K562 (cell line): ENCODE measurements around the gene NR5A1. TPM values are rescaled to one million over a fixed set of nuclear protein-coding genes. Genes with fewer than 3 reads are reported as not detected.

Experiments used
- BMI1 ChIP-seq: fragments of 150-350 bp; IDR thresholded peaks from 2 replicates; pipeline ENCODE4 v1.6.1; 2014; ENCODE audit warnings: low read length
- DPF2 ChIP-seq: fragments of 450-650 bp; IDR thresholded peaks from 2 replicates; pipeline ENCODE4 v1.6.1; 2016
- ETS2 ChIP-seq: IDR thresholded peaks from 2 replicates; pipeline ENCODE4 v1.6.1; 2016; ENCODE audit warnings: borderline replicate concordance, missing genetic modification characterization, mild to moderate bottlenecking, moderate library complexity, missing compliant biosample characterization; ENCODE audit not compliant: poor library complexity, severe bottlenecking
- FOXM1 ChIP-seq, 2 experiments: fragments of 450-650 bp in 1 of 2; sonication (generic) in 1 of 2; formaldehyde crosslinking in 1 of 2; IDR thresholded peaks; 2 replicates each; pipeline versions ENCODE4 v1.6.1 to v1.9.0; 2017 to 2022; ENCODE audit warnings: low read depth in 2 of 2, mild to moderate bottlenecking in 2 of 2, missing genetic modification reagents in 1 of 2, moderate library complexity in 1 of 2
- GABPA ChIP-seq: fragments of 200-800 bp; sonication (Bioruptor generic); conservative IDR thresholded peaks from 2 replicates; pipeline ENCODE4 v1.6.1; 2016; ENCODE audit warnings: low read depth, missing genetic modification characterization, missing compliant biosample characterization
- HNRNPK ChIP-seq: fragments of 200-400 bp; formaldehyde crosslinking; IDR thresholded peaks from one replicate; pipeline ENCODE4 v1.6.1; 2018; ENCODE audit warnings: mild to moderate bottlenecking, low read depth, low read length; ENCODE audit not compliant: poor library complexity, severe bottlenecking
- MEF2D ChIP-seq: conservative IDR thresholded peaks from 2 replicates; pipeline ENCODE4 v1.6.1; 2016; ENCODE audit warnings: low read depth, missing genetic modification characterization, missing compliant biosample characterization
- NFIC ChIP-seq: fragments of 450-650 bp; IDR thresholded peaks from 2 replicates; pipeline ENCODE4 v1.6.1; 2017; ENCODE audit warnings: mild to moderate bottlenecking, inconsistent platforms
- NR2C2 ChIP-seq, 2 experiments: fragments of 200-800 bp in 1 of 2; sonication (Bioruptor generic) in 1 of 2; sonication (generic) in 1 of 2; formaldehyde crosslinking in 1 of 2; IDR thresholded peaks; 2 replicates each; pipeline versions ENCODE4 v1.6.1 to v1.8.0; 2016 to 2022; ENCODE audit warnings: mild to moderate bottlenecking in 1 of 2, missing compliant biosample characterization in 1 of 2, missing genetic modification characterization in 1 of 2, missing genetic modification reagents in 1 of 2
- OTX1 ChIP-seq: fragments of 450-650 bp; formaldehyde crosslinking; IDR thresholded peaks from 2 replicates; pipeline ENCODE4 v1.4.0; 2022; ENCODE audit warnings: mild to moderate bottlenecking
- RBM15 ChIP-seq: fragments of 200-400 bp; formaldehyde crosslinking; IDR thresholded peaks from 2 replicates; pipeline ENCODE4 v1.6.1; 2018; ENCODE audit warnings: mild to moderate bottlenecking, low read length, moderate library complexity; ENCODE audit not compliant: insufficient read depth
- ZBTB1 ChIP-seq: sonication (generic); formaldehyde crosslinking; IDR thresholded peaks from 2 replicates; pipeline ENCODE4 v1.8.1; 2023; ENCODE audit warnings: missing genetic modification reagents, low read depth, mild to moderate bottlenecking, borderline replicate concordance
- ZNF124 ChIP-seq: sonication (generic); formaldehyde crosslinking; IDR thresholded peaks from 2 replicates; pipeline ENCODE4 v1.8.1; 2022; ENCODE audit warnings: missing genetic modification reagents
- ZNF408 ChIP-seq: fragments of 250-450 bp; sonication (Bioruptor Pico); IDR thresholded peaks from 2 replicates; pipeline ENCODE4 v1.4.0; 2020; ENCODE audit warnings: low read depth, mild to moderate bottlenecking, moderate library complexity
- ZNF431 ChIP-seq: sonication (generic); formaldehyde crosslinking; IDR thresholded peaks from 2 replicates; pipeline ENCODE4 v1.8.0; 2022; ENCODE audit warnings: mild to moderate bottlenecking, missing genetic modification reagents
- polyA plus RNA-seq, 8 experiments: library from polyadenylated mRNA; depleted of rRNA in 4 of 8; stranded (reverse) in 5 of 8; unstranded in 3 of 8; fragments of >200 nt; fragmentation: Nextera tagmentation in 2 of 8; fragmentation: Illumina TruSeq in 1 of 8; extraction: Ambion mirVana in 2 of 8; extraction: Trizol in 1 of 8; gene quantifications; 2 replicates each; pipeline versions ENCODE4 v1.2.1 to v1.2.3, GENCODE V29; 2011 to 2014; ENCODE audit warnings: inconsistent platforms in 1 of 8, missing spikeins in 1 of 8
- total RNA-seq, 7 experiments: library from RNA; depleted of rRNA in 6 of 7; stranded (reverse); fragments of >200 nt in 6 of 7; fragmentation: Illumina TruSeq in 2 of 7; extraction: Trizol in 2 of 7; gene quantifications; 2 replicates each; pipeline versions ENCODE4 v1.2.1 to v1.2.3, GENCODE V29; 2011 to 2021; ENCODE audit warnings: low replicate concordance in 1 of 7
- TF ChIP-seq, protein P1 (sequence below): fragments of 450-650 bp; IDR thresholded peaks from 2 replicates; pipeline ENCODE4 v1.6.1; 2016; ENCODE audit warnings: borderline replicate concordance
- TF ChIP-seq, protein P2 (sequence below), 2 experiments: fragments of 200-800 bp in 1 of 2; sonication (Bioruptor generic) in 1 of 2; sonication (generic) in 1 of 2; formaldehyde crosslinking in 1 of 2; IDR thresholded peaks in 1 of 2; conservative IDR thresholded peaks in 1 of 2; 2 replicates each; pipeline versions ENCODE4 v1.5.0 to v1.6.1; 2016 to 2020; ENCODE audit warnings: missing compliant biosample characterization in 1 of 2, missing genetic modification characterization in 1 of 2, missing genetic modification reagents in 1 of 2
- TF ChIP-seq, protein P3 (sequence below): IDR thresholded peaks from 2 replicates; pipeline ENCODE4 v1.6.1; 2011; ENCODE audit warnings: borderline replicate concordance, low read depth, mild to moderate bottlenecking, moderate library complexity, low read length; ENCODE audit not compliant: insufficient read depth, poor library complexity, severe bottlenecking

NR5A1 gene
- total and polyA plus RNA-seq, 9 of the 15 experiments (the other 6 are each of a cell fraction or from before 2014, with no cell fraction given): 0.11 to 0.32 (median 0.20) TPM; not detected in 6

DNA sequence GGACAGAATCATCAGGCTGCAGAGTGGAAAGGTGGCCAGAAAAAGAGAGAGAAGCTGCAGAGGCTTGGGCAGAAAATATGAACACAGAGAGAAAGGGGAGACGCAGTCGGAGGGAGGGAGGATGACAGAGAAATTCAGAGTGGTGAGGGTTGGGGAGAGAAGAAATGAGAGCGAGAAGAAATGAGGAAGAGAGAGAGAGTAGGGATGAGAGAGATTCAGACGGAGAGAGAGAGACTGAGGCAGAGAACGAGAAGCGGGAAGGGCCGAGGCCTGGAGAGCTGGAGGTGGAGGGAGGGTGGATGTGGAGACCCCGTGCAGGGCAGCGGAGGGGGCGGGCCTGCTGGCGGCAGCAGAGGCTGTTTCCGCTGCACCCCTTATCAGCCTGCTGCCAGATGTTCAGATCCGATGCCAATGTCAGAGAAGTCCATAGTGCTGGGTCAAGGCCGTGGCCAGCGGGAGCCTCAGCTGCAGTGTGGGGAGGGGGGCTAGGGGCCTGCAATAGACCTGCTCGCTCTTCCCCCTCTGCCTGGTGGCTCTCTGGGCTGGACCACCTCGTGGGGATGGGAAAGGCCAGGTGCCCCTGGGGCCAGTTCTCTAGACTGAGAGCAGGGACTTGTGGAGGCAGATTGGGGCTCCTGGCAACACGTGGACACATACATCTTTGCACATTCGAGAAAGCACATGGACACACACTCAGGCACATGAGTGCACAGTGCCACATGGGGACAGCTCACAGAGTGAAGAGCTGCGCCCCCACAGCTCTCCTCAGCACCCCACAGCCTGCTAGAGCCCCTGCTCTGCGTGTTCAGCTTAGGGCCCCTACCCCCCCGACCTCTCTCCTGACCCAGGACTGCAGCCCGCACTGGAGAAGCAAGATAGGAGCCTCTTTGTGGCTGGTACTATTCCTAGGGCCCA lies 4.9 kb upstream of the NR5A1 start (continued):
- TF ChIP-seq, protein P1, sequence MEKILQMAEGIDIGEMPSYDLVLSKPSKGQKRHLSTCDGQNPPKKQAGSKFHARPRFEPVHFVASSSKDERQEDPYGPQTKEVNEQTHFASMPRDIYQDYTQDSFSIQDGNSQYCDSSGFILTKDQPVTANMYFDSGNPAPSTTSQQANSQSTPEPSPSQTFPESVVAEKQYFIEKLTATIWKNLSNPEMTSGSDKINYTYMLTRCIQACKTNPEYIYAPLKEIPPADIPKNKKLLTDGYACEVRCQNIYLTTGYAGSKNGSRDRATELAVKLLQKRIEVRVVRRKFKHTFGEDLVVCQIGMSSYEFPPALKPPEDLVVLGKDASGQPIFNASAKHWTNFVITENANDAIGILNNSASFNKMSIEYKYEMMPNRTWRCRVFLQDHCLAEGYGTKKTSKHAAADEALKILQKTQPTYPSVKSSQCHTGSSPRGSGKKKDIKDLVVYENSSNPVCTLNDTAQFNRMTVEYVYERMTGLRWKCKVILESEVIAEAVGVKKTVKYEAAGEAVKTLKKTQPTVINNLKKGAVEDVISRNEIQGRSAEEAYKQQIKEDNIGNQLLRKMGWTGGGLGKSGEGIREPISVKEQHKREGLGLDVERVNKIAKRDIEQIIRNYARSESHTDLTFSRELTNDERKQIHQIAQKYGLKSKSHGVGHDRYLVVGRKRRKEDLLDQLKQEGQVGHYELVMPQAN: peak; percentile 31; the same call in 1 of the 2 replicates
- TF ChIP-seq GABPA (tag) (no peak), HNRNPK (no peak), FOXM1 (IDR thresholded peaks at IDR 0.05; ENCODE audit: low read depth) (no peak), FOXM1 (CRISPR knock-in tag; IDR thresholded peaks at IDR 0.05; ENCODE audit: low read depth) (no peak), NFIC (peak; percentile 43), ETS2 (tag) (no peak), ZNF408 (CRISPR knock-in tag) (no peak), DPF2 (peak; percentile 78), ZNF124 (CRISPR knock-in tag) (no peak), ZNF431 (0 out of 2 replicates have a peak, but pooled peaks have one; percentile 30), NR2C2 (CRISPR knock-in tag; IDR thresholded peaks at IDR 0.05) (no peak), NR2C2 (tag; IDR thresholded peaks at IDR 0.05) (no peak), OTX1 (CRISPR knock-in tag) (no peak), ZBTB1 (0 out of 2 replicates have a peak, but pooled peaks have one; percentile 14), MEF2D (tag) (no peak), RBM15 (no peak), BMI1 (no peak)
- TF ChIP-seq, protein P2, sequence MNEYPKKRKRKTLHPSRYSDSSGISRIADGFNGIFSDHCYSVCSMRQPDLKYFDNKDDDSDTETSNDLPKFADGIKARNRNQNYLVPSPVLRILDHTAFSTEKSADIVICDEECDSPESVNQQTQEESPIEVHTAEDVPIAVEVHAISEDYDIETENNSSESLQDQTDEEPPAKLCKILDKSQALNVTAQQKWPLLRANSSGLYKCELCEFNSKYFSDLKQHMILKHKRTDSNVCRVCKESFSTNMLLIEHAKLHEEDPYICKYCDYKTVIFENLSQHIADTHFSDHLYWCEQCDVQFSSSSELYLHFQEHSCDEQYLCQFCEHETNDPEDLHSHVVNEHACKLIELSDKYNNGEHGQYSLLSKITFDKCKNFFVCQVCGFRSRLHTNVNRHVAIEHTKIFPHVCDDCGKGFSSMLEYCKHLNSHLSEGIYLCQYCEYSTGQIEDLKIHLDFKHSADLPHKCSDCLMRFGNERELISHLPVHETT (CRISPR knock-in tag; conservative IDR thresholded peaks at IDR 0.05 in 1 of 2, IDR thresholded peaks at IDR 0.05 in 1 of 2): no peak
- TF ChIP-seq, protein P3, sequence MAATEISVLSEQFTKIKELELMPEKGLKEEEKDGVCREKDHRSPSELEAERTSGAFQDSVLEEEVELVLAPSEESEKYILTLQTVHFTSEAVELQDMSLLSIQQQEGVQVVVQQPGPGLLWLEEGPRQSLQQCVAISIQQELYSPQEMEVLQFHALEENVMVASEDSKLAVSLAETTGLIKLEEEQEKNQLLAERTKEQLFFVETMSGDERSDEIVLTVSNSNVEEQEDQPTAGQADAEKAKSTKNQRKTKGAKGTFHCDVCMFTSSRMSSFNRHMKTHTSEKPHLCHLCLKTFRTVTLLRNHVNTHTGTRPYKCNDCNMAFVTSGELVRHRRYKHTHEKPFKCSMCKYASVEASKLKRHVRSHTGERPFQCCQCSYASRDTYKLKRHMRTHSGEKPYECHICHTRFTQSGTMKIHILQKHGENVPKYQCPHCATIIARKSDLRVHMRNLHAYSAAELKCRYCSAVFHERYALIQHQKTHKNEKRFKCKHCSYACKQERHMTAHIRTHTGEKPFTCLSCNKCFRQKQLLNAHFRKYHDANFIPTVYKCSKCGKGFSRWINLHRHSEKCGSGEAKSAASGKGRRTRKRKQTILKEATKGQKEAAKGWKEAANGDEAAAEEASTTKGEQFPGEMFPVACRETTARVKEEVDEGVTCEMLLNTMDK: no peak
